Measurements from ENCODE around the gene AGO3.

DNA sequence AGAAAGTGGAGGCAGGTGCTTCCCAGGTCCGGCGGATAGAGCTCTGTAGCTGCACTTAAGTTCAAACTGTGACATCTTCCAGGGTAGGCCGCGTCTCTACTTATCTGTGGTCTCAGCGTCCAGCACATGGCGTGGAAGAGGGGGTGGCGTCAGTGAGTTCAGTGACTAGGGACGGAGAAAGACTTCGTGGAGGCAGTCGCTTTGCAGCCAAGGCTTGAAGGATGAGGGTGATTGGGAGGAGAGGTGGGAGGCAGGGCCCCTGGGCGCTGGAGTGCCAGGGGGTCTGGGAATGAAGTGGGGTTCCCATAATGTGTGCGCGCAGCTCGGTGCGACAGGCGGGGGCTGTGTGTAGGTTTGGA, 48.3 kb upstream of the AGO3 start:
- TF ChIP-seq, protein P1, sequence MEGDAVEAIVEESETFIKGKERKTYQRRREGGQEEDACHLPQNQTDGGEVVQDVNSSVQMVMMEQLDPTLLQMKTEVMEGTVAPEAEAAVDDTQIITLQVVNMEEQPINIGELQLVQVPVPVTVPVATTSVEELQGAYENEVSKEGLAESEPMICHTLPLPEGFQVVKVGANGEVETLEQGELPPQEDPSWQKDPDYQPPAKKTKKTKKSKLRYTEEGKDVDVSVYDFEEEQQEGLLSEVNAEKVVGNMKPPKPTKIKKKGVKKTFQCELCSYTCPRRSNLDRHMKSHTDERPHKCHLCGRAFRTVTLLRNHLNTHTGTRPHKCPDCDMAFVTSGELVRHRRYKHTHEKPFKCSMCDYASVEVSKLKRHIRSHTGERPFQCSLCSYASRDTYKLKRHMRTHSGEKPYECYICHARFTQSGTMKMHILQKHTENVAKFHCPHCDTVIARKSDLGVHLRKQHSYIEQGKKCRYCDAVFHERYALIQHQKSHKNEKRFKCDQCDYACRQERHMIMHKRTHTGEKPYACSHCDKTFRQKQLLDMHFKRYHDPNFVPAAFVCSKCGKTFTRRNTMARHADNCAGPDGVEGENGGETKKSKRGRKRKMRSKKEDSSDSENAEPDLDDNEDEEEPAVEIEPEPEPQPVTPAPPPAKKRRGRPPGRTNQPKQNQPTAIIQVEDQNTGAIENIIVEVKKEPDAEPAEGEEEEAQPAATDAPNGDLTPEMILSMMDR (conservative IDR thresholded peaks at IDR 0.05; ENCODE audit: low read length): no peak
- TF ChIP-seq EZH2phosphoT487 (IDR thresholded peaks at IDR 0.05; ENCODE audit: borderline replicate concordance, low read depth, low read length): no peak
